ENCODE measurements around the gene BAG2.

GRCh38 chr6:57215260-57215659 lies 43.1 kb downstream of the BAG2 start:
- TF ChIP-seq POLR2A (IDR thresholded peaks at IDR 0.05) (no peak), CTCF (IDR thresholded peaks at IDR 0.05) (no peak)
